Measurements from ENCODE around the gene PRAMEF18.
"Not testable (repeated sequence)": the region's sequence is repeated elsewhere in the genome, so short reads cannot be mapped to it uniquely, and the experiment has no call there.

- TF ChIP-seq CTCF (IDR thresholded peaks at IDR 0.05; ENCODE audit: low read length); EZH2 (IDR thresholded peaks at IDR 0.05; ENCODE audit: borderline replicate concordance, low read length): not testable (repeated sequence)
These were observed 20.6 kb upstream of the PRAMEF18 start for GRCh38 chr1:13246554-13246871.
